Stimulated activated CD8-positive, alpha-beta memory T cell treated with anti-CD3 and anti-CD28 coated beads, Interleukin-12 subunit alpha, Interleukin-12 subunit beta, amount 100 ng/mL, for 24 hours (primary cell): ENCODE measurements around the gene PTPRA.
"Not testable (repeated sequence)": the region's sequence is repeated elsewhere in the genome, so short reads cannot be mapped to it uniquely, and the experiment has no call there.

Source experiments
- DNase-seq: peaks from one replicate; pipeline ENCODE4 v3.0.0-alpha.2; 2020; ENCODE audit errors: extremely low read depth

Gene PTPRA

DNA sequence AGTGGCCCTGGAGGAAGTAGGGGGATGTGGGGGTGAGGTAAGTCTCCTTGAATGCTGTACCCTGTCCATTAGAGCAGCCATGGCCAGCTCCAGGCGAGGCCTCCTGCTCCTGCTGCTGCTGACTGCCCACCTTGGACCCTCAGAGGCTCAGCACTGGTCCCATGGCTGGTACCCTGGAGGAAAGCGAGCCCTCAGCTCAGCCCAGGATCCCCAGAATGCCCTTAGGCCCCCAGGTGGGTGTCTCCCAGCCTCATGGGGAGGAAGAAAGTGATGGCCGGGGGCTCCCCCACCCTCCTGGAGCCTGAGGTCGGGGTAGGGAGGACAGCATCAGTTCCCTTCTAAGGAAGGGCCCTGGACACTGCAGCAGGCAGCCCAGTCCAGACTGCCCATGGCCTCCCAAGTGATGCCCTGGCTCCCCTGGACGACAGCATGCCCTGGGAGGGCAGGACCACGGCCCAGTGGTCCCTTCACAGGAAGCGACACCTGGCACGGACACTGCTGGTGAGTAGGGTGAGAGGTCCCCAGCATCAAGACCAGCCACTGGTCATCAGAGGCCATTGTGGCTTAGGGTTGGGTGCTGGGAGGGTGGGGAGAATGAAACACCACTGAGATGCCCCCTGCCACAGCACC is 171.2 kb downstream of the PTPRA start:
- DNase-seq, result no peak

DNA sequence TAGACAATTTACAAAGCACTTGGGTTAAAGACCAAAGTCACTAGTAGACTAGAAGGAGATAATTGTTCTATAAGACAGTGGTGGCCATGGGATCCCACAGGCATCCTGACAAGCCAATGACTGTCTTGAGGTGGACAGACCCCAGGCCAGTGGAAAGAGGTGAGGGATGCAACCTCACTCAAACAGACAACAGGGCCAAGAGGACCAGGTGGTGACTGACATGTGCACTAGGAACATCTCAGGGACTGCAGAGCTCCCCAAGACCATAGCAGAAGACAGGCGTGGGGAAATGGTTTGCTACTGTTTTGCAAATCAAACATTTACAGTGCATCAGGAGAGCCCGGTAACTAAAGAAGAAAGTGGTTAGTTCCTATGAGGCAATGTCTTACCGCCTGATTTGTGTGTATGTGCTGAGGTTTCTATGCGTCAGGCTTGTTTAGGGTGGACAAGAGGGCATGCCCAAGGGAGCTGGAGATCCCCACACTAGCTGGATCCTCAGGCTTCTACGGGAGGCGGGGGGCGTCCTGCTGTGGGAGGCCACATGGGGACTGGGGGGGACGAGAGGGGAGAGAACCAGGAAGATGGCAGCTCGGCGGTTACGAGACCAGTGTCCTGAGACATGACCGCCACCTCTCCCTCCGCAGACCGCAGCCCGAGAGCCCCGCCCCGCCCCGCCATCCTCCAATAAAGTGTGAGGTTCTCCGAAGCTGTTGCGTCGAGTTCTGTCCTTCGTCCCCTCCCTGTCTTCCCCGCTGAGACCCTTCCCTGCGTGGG is 171.9 kb downstream of the PTPRA start:
- DNase-seq, result no peak

DNA sequence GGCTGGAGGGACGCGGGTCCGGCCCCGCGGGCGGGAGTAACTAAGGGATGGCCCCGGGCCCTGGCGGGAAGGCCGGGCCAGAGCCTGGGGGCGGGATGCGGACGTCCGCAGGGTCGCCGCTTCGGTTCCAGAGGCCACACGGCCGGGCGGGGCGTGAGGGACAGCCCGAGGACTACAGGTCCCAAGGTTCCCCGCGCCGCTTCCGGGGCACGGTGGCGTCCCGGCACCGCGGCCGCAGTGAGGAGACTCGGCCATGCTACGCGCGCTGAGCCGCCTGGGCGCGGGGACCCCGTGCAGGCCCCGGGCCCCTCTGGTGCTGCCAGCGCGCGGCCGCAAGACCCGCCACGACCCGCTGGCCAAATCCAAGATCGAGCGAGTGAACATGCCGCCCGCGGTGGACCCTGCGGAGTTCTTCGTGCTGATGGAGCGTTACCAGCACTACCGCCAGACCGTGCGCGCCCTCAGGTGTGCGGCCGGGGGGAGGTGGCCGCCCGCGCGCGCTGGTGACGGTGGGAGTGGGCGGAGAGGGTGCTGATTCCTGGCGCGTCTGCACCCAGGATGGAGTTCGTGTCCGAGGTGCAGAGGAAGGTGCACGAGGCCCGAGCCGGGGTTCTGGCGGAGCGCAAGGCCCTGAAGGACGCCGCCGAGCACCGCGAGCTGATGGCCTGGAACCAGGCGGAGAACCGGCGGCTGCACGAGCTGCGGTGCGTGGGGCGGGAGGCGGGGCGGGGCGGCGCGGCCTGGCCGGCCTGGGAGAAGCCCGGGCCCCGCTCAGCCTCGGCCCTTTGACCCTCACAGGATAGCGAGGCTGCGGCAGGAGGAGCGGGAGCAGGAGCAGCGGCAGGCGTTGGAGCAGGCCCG is 172.8 kb downstream of the PTPRA start, which contains the start of gene MRPS26:
MRPS26 (plus strand) TSS at position 237 of the 861 bp plus-strand sequence; CDS start at position 254, 17 bp downstream.
- peak; percentile 67 for DNase-seq

DNA sequence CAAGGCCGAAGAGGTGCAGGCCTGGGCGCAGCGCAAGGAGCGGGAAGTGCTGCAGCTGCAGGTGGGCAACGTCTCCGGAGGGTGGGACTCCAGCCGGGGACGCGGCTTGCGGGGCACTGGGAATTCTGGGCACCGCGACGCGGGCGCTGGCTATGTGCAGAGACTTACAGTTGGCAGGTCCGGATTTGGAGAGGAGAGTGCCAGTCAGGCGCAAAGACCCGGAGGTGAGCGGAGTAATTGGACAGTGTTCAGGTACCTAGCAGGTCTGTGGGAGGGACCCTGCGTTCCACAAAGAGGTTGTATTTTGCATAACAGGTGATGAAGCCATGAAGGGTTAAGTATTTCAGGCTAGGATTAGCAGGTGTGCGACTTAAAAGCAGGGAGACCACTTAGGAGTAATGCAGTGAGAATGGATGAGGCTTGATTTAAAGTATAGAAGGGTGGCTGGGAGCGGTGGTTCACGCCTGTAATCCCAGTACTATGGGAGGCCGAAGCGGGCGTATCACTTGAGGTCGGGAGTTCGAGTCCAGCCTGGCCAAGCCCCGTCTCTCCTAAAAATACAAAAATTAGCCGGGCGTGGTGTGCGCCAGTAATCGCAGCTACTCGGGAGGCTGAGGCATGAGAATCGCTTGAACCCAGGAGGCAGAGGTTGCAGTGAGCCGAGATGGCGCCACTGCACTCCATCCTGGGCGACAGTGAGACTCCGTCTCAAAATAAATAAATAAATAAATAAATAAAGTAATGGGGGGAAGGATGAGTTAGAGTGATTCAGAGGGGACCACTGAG is 173.6 kb downstream of the PTPRA start:
- no peak for DNase-seq

DNA sequence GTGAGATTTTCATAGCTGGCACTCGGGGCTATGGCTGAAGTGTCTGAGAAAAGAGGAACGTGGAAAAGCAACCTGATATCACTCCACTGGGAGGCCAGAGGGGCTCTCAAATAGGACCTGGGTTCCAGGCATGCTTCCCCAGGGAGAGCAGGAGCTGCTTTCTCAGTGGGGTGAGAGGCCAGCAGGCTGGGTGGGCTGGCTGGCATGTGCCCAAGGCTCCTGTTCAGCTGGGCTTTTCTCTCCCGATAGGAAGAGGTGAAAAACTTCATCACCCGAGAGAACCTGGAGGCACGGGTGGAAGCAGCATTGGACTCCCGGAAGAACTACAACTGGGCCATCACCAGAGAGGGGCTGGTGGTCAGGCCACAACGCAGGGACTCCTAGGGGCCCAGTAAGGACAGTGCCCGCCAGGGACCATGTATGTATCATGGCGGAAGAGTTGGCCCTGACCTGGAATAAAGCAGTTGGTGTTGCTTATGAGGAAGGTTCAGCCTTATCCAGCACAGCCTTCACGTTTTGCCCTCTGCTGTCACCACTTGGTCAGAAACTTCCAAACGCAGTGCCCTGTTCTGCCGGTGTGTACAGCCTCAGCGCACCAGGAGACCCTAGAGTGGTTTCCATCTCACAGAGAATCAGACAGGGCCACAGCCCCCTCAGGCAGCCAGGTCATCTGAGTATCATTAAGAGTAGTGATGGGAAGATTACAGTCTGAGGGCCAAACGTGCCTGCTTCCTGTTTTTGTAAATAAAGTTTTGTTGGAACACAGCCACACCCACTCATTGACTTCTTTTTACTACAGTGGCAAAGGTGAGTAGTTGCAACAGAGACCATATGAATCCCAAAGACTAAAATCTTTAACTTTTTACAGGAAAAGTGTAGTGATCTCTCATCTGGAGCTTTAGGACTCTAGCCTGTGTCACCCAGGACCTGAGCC is 174.5 kb downstream of the PTPRA start:
- DNase-seq, result no peak

DNA sequence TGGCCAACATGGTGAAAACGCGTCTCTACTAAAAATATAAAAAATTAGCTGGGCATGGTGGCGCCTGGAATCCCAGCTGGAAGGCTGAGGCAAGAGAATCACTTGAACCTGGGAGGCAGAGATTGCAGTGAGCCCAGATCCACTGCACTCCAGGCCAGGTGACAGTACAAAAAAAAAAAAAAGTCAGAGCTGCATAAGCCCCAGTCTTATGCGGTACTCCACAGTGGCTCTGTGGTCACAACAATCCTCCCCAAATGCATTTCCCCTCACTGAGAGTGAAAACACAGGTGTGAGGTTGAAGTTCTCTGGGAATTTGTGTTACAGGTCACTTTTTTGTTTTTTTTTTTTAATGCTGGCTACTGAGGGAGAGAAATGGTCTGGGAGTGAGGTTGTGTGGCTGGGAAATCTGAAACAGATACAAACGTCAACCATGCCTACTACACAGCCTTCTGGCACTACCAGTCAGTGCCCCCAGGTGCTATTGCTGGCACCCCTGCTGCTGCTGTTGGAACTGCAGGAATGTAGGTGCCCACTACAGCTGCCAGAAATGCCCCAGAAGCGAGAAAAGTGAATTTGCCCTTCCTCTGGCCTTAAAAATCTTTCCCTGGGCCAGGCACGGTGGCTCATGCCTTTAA is 178.2 kb downstream of the PTPRA start:
- no peak for DNase-seq

DNA sequence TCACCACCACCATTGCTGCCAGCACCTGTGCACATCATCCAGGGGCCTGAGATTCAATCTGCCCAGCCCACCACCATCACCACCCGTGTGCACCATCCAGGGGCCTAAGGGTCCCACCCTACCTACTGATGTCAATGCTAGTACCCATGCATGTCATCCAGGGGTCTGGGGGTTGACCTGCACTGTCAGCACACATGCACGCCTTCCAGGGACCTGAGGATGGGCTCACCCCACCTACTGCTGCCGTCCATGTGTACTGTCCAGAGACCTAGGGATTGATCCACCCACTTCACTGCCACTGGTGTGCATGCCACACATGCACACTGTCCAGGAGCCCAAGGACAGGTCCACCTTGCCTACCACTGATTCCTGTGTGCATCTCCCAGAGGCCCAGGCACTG is 186.2 kb downstream of the PTPRA start:
- no peak for DNase-seq

DNA sequence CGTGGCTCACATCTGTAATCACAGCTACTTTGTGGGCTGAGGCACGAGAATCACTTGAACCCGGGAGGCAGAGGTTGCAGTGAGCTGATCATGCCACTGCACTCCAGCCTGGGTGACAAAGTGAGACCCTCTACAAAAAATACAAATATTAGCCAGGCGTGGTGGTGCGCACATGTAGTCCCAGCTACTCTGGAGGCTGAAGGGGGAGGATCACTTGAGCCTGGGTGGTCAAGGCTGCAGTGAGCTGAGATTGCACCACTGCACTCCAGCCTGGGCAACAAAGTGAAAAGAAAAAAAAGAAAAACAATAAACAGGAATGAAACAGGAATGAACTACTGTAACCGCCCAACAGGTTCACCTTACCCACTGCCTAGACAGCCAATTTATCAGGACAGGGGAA is 190.8 kb downstream of the PTPRA start:
- DNase-seq, result not testable (repeated sequence)

DNA sequence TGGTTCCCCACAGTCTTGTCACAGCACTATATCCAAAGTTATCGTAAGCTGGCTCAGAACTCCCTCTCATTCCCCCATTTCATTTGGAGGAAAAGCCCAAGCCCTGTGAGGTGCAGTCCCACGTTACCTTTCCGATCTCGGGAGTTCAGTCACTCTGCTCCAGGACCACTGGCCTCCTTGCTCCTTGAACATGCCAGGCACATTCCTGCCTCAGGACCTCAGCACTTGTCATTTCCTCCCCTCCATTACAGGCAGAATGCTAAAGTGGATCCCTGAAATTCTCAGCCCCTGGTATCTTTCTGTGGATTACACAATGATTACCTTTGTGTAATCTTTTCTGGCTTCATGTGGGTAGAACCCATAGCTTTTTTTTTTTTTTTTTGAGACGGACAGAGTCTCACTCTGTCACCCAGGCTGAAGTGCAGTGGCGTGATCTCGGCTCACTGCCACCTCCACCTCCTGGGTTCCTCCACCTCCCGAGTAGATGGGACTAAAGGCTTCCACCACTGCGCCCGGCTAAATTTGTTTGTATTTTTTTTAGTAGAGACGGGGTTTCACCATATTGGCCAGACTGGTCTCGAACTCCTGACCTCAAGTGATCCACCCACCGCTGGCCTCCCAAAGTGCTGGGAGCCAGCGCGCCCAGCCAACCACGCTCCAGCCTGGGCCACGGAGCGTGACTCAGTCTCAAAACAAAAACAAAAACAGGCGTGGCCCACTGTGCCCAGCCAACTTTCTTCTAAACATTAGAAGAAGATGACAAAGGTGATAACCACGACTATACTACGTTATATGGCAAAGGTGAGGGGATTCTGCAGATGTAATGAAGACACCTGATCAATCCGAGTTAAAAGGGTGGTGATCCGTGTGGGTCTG is 194.1 kb downstream of the PTPRA start:
- DNase-seq, result no peak

DNA sequence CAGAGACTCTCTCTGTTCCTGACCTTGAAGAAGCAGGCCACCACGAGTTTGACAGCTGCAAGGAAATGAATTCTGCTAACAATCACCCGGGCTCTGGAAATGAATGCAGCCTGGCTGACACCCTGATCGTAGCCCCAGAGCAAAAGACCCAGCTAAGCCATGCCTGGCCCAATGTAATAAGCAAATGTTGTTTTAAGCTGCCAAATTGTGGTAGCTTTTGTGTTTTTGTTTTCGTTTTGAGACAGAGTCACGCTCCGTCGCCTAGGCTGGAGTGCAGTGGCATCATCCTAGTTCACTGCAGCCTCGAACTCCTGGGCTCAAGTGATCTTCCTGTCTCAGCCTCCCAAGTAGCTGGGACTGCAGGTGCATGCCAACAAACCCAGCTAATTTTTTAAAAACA is 194.8 kb downstream of the PTPRA start:
- no peak for DNase-seq

DNA sequence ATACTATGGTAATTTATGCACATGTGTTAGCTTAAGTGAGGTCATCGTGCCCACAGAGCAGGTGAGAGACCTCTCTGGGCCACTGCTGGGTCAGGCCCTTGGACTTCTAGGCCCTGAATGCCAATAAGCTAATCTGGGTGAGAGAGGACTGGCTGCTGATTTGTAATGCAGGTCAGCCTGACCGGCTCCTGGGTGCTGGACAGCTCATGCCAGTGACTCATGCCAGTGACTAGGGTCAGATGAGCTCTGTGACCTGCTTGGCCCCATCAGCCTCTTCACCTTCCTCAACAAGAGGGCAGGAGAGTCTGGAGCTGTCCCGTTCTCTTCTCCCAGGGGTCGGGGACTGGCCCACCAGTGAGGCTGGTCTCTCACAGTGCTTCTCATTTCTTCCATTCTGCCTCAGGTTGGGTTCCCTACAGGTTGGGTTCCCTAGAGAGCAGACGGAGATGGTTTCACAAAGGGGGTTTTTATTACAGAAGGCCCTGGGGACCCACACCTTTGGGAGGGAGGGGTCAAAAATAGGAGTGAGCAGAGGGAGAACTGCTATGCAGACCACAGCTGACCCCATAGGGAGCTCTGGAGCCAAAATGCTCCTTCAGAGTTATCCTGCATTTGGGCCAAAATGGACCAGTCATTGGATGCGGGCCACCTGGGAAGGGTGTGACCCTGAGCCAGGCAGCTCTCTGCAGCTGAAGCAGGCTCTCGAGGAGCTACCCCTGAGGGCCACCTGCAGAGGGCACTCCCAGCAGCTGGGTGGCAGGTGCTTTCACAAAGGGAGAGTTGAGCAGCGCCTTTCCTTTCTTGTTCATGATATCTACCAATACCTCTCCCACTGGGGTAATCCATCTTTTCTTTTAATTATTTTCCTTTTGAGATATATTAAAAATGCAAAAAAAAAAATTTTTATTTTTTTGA is 196.0 kb downstream of the PTPRA start:
- DNase-seq, result no peak

DNA sequence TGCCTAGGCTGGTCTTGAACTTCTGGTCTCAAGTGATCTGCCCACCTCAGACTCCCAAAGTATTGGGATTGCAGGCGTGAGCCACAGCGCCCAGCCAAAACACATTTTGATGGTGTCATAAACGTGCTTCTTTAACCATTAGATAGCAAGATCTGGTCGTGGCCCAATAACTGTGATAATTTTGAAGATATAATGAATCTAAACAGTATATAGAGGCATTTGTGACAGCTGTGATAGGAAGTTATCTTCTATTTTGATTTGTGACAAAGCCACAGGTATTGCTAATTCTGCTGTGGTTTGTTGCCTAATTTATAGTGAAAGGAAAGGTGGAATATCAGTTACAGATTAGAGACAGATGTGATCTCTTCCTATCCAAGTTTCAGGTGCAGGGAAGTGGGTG is 197.4 kb downstream of the PTPRA start:
- no peak for DNase-seq

DNA sequence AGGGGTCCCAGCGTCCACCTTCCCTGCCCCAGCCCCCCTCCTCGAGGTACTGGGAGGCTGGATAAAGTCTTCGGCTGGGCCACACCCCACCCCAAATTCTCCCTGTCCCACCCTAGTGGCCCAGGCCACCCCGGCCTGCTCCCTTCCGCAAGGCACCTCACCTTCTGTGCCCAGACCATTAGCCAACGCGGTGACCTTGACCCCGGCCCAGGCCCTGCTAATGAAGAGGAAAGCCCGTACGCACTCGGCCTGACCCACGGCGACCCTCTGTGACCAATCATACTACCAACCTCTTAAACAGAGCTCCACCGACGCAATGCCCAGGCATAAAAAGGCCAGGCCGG is 198.0 kb downstream of the PTPRA start:
- DNase-seq, result no peak

DNA sequence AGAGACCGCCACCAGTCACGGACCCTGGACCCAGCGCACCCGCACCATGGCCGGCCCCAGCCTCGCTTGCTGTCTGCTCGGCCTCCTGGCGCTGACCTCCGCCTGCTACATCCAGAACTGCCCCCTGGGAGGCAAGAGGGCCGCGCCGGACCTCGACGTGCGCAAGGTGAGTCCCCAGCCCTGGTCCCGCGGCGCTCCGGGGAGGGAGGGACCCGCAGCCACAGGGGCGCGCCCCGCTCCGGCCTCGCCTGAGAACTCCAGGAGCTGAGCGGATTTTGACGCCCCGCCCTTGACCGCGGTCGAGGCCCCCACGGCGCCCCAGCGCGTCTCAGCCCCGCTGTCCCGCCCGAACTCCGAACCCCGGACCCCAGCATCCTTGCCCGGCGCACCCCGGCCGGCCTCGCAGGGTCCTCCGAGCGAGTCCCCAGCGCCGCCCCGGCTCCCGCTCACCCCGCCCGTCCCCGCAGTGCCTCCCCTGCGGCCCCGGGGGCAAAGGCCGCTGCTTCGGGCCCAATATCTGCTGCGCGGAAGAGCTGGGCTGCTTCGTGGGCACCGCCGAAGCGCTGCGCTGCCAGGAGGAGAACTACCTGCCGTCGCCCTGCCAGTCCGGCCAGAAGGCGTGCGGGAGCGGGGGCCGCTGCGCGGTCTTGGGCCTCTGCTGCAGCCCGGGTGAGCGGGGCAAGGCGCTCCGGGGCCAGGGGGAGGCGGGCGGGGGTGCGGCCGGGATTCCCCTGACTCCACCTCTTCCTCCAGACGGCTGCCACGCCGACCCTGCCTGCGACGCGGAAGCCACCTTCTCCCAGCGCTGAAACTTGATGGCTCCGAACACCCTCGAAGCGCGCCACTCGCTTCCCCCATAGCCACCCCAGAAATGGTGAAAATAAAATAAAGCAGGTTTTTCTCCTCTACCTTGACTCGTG is 198.6 kb downstream of the PTPRA start, which contains the start of gene OXT:
OXT (plus strand) TSS at position 11 of the 920 bp plus-strand sequence; CDS start at position 47, 36 bp downstream.
- peak; percentile 37 for DNase-seq

DNA sequence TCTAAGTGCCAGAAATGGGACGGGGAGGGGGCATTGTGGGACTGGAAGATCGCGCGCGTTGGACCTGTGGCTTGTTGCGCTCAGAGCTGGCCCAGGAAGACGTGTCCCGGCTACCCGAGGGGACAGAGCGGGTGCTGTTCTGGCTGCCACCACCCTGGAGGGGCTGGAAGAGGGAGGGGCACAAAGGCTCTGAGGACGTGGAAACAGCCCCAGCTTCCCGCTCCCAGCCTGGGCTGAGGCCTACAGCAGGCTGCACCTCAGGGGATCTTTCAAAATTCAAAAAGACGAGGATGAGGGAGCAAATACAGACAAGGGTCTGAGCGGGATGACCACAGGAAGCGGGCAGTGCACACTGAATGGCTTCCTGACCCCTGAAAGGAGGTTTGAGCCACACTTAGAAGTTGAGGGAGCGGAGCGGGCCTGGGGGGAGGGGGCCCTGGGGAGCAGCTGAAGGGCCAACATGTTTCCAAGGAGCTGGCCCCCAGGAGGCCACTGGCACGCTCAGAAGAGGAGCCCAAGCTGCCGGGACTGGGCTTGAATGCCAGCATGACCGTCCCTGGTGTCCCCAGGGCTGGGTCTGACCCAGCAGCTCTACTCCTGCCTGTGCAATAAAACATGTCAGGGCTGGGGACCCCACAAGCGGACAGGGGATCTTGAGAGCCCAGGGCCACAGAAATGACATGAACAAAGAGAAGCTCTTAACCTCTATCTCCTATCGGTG is 199.4 kb downstream of the PTPRA start:
- DNase-seq, result no peak

DNA sequence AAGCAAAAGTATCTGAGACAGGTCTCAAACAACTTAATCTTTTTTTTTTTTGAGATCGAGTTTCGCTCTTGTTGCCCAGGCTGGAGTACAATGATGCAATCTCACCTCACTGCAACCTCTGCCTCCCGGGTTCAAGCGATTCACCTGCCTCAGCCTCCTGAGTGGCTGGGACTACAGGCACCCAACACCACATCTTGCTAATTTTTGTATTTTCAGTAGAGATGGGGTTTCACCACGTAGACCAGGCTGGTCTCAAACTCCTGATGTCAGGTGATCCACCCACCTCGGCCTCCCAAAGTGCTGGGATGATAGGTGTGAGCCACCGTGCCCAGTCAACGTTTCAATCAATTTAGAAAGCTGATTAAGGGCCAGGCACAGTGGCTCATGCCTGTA is 200.0 kb downstream of the PTPRA start:
- DNase-seq, result not testable (repeated sequence)
